ENCODE results near the gene DIS3L2.

The DIS3L2 gene

DNA sequence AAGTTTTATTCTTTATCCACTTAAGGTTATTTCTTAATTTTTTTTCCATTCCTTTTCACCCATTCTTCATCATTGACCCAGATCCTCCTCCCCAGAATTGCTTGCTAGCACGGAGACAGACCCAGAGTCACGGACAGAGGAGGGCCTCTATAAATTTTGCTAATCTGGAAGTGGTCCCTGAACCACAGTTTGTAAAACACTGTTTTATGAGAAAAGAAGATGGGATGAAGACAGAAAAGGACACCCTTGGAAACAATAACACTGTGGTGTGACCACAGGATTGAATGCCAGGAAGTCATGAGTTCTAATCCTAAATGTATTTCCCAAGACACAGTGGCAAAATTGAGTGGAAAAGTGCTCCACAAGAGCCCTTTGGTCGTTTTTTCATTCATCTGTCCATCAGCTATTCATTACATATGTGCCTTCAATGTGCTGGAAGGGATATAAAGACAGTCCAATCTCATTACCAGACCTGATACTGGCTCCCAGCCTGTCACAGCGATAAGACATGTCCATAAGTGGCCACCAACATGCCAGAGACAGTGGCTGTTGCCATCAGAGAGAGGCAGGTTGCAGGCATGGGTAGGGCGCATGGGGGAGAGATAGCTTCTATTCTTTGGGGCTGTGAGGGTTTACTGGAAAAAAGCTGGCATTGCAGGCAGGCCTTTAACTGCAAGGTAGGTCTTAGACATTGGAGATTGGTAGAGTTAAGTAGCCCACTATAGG lies 241.8 kb downstream of the DIS3L2 start:
- no peak for DNase-seq

DNA sequence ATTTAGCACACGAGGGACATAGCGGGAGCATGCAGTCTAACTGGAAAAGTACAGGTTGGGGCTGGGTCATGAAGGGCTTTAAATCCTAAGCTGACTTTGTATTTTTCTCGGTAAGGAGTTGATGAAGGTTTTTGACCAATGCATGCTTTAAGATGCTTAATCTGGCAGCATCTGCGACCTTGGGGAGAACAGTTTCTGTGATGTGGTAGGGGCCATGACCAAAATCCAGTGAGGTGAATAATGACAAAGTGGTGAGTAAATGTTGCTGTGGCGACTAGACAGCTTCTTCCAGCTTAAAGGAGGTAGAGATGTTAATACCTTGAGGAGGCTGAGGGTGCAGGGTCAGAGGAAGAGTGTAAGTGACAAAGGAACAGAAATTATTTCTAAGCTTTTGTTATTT lies 242.4 kb downstream of the DIS3L2 start:
- DNase-seq: no peak

DNA sequence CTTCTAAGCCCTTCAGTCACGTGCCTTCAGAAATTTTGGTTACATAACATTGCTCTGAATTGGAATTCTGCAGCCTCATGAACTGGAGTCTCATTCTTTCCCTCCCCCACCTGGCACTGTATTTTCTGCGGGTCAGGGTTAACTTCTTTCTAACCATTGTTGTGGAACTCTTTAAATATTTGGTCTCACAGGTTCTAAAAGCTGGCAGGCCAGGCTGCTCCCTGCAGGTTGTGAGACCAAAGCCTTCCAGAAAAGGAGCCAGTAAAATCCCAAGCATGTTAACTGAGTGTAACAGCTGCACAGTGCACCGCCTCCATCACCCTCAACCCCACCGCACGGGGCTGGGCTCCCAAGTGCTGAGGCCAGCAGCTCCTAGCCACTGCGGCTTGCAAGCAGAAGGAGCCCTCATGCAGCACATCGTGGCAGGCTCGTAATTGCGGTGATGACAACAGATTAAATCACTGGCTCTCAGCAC lies 243.0 kb downstream of the DIS3L2 start:
- DNase-seq: no peak

DNA sequence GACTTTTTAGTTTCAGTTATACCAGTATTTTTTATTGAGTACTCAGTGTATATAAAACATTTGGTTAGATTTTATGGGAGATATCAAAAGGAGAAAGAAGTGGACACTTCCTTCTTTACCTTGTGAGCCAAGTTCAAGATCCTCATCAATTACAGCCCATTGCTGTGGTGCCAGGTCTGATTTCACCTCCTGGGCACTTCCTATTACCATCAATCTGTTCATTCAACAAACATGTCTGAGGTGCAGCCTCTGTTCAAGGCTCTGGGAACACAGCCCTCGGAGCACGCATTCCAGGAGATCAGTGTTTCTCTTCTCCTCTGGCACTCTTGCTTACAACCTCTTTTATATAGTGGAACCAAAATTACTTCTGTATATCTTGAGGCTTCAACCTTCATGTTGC lies 245.7 kb downstream of the DIS3L2 start:
- no peak for DNase-seq

DNA sequence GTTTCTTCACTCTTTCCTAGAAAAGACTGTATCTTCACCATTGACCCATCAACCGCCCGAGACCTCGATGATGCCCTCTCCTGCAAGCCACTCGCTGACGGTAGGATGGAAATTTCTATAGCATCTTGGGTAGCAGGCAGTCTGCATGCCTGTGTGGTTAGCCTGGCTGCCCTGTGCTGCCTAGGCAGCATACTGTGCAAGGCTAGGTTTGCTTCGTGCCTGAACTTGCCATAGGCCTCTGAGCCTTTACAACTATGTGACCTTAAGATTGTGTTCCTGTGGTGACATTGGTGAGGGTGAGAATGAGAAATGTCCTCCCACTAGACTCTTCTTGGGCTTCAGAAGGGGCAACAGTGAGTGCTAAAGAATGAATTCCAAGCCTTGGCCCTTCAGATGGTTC lies 248.8 kb downstream of the DIS3L2 start:
- no peak for DNase-seq

DNA sequence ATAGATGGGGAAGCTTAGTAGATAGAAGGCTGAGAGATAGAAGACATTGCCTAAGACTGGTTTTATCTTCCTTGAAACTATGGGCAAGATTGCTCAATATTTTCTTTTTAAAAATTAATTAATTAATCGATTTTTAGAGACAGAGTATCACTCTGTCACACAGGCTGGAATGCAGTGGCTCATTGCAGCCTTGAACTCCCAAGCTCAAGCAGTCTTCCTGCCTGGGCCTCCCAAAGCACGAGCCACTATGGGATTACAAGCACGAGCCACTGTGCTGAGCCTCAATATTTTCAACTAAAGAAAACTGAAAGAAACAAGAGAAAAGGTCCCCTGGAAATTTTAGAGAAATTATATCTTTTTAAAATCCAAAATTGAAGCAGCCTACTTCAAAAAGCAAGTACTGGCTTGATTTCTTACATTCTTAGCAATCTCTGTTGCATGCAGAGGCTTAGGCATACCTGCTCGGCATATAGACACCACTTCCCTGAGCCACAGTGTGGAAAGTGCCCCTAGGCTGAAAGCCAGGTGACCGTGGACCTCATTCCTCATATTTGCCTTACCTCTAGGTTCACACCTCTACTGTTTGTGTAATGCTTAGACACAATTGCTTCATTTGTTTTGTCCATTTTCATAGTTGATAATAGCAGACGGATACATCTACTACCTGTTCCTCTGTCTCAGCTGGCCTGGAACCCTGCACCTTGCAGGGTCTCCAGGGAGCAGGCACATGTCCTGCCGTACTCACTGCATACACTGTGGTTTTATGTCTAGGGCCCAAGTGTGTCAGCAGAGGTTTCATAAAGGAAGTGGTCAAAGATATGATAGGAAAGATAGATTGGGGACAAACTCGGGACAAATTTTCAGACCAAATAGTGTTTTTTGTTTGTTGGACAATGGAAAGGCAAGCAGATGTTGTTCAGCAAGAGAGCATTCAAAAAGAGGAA lies 250.5 kb downstream of the DIS3L2 start:
- no peak for DNase-seq

DNA sequence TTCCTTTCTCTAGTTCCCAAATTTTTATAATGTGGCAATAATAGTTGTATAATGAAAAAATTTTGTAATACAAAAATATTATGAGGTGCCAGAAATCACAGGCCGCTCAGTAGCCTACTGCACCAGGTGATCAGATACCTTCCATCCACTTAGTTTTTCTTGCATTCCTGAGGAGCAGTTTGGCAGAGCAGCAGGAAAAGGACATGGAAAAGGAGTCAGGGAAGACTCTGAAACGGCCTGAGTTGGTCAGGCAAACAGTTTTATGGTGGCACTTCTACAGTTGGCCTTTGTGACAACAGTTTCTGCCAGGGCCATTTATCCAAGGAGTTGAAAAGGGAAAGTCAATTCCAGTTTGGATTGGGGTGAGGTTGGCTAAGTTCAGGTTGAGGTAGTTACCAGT lies 251.7 kb downstream of the DIS3L2 start:
- DNase-seq: no peak

DNA sequence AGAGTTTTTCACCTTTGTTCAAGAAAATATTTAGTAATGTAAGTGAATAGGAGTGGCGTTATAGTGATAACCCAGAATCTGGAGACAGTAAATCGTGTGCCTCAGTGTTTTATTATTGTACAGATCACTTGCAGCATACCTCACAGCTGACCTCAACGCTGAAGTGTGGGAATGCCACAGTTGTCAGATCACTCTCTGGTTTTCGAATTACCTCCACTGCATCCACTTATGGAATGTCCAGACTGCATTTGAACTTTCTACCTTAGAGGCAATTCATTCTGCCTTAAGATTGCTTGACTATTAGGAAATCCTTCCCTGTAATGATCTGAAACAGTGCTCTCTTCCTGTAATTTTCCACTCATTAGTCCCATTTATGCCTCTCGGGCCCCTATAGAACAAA lies 252.5 kb downstream of the DIS3L2 start:
- no peak for DNase-seq

DNA sequence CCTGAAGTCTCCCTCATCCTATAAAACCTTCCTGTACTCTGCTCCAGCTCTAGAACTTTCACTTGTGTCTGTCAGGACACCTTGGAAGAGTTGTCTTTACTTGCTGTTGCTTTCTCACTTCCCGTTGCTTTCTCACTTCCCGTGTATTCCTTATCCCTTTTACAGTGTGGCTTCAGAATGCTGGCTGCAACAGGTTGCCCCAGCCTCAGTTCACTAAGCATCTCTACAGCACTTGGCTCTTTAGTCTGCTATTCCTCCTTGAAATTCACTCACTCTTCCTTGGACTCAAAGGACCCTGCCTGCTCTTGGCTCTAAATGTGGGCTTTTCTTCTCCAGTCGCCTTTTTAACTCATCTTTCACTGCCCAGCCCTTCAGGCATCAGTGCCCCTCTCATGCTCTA lies 254.5 kb downstream of the DIS3L2 start:
- no peak for DNase-seq

DNA sequence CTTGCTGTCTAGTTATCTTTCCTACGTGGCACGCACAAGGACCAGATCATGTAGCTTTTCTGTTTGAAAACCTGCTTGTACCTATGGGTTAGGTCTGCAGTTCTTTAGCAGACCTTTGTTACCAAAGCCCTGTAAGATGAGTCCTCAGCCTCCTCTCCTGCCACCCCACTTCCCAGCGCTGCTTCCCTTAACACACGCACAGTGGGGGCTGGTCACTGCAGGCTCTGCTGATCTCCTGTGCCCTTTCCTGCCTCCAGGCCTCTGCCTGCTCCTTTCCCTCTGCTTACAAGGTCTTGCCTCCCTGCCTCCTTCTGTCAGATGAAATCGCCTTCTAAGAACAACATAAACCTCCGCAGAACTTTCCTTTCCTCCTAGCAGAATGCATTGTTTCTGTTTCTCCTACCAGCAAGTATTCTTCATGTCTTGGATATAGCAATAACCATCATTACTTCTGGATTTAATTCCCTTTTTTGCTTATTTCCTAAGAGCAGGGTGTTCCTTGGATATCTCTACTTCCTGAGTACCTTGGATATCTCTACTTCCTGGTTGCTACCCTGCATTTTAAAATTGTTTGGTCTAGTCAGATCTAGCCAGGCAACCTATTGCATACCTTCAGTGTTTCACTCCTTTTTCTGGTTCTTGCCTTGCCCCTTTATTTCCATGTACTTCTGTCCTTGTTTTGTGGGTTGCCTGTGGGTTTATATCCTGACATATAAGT lies 257.4 kb downstream of the DIS3L2 start:
- no peak for DNase-seq

DNA sequence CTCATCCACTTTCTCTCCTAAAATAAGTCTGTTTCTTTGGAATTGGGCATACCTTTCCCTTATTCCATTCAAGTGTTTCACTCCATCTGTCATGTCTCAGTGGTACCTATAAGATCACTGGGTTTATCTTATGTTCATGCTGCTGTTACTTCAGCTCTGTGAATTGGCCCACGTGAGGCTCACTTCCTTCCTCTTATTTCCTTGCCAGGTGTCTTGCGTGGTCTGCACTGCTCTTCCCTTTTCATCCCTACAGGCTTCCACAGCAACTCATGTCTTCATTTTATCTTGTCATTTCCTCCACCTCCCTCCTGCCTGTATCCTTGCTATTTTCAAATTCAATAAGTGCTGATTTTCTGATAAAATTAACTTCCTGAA lies 258.0 kb downstream of the DIS3L2 start:
- no peak for DNase-seq

DNA sequence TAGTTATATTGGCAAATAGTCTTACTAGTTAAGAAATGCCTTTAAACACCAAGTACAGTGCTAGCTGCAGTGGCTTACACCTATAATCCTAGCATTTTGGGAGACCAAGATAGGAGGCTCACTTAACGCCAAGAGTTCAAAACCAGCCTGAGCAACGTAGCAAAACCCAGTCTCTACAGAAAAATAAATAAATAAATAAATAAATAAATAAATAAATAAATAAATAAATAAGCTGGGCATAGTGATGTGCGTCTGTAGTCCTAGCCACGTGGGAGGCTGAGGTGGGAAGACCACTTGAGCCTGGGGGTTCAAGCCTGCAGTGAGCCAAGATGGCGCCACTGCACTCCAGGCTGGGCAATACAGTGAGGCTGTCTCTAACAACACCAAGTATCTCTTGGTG lies 258.4 kb downstream of the DIS3L2 start:
- DNase-seq: no peak

DNA sequence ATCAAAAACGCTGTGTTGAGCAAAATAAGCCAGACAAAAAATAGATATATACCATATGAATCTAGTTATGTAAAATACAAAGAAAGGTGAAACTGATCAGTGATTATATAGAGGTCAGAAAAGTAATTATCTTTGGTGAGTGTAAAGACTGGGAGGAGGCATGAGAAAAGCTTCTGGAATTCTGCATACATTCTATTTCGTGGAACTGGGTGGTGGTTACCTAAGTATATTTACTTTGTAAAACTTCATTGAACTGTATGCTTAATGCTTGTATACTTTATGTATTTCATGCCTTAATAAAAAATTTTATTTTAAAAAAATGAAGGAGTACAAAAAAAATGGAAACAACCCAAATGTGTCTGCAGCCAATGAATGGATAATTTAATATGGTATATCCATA lies 263.9 kb downstream of the DIS3L2 start:
- DNase-seq: no peak

DNA sequence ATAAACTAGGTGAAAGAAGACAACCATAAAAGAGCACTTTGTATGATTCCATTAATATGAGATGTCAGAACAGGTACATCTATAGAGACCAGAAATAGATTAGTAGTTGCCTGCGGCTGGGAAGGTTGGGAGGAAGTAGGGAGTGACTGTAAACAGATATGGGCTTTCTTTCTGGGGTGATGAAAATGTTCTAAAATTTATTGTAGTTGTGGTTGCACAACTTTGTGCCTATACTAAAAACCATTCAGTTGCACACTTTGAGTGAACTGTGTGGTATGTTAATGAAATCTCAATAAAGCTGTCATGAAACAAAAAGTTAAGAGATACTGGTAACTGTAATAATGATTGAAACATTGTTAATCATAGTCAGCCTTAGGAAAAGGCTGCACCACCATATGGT lies 264.4 kb downstream of the DIS3L2 start:
- DNase-seq: no peak

DNA sequence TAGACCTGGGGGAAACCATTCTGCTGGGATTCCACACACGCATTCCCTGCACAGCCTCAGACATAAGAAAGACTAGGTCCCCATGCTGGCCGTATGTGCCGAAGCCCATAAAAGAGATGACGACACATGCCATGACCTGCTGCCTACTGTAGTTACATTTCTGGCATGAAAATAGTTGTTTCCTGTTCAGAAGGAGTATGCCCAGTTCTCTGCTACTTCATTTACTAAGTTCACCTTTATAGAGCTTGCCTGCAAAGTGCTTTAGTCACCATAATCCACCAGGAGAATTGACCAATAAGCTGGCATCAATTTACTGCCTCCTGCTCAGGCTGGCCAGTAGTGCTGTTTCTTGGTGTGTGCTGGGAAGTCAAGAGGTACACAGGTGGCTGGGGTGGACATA lies 266.8 kb downstream of the DIS3L2 start:
- DNase-seq: no peak

DNA sequence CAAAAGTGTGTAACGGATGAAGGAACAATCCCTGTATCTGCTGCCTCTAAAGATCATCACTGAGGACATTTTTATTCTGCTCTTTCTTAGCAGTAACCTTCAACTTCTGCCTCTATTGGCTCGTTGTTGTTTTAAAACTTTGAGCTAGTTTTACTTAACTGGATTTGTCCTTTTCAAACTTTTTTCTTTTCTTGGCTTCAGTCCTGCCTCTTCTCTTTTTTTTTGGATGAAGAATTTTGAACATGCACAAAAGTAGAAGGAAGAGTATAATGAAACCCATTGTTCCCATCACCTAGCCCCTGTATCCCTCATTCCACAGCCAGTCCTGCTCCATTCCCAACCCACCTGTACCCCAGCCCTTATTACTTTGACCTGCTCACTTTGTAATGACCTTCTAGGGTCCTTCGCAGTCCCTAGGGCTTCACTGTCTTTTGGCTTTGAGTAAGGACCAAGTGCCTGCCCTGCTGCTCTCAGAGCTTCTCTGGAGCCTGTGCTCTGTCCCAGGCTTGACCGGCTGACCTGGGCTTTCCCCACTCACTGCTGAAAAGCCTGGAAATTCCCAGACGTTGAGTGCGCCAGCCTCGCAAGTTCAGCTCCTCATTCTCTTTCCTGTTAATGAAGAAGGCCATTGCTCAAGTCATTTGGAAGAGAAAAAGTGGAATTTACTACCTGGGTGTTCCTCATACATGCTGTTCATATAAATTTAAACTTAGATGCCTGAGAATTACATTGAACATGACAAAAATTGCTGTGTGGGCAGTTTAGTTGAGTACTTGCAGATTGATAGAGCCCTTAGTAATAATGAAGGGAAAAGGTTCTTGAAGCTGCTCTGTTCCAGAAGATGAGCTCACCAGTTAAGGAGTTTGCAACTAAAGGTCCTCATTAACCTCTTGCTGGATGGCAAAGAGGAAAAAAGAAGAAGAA lies 267.7 kb downstream of the DIS3L2 start:
- DNase-seq: no peak

DNA sequence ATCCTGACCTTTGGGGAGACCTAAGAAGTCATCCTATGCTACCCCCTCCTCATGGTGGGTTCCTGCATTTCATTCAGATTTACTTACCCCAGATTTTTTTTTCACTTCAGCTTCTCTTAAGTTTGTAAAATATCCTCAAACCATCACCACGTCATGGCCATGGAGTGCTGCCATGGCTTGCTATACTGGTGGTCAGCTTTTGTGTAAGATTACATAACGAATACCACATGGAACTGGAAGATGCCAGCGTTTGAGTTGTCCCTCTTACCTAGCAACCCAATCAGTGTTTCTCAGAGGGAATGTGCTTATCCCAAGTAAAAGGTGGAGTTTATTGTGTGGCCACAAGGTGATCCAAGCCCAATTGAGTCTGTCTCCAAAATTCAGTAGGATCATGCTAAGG lies 268.4 kb downstream of the DIS3L2 start:
- DNase-seq: no peak

DNA sequence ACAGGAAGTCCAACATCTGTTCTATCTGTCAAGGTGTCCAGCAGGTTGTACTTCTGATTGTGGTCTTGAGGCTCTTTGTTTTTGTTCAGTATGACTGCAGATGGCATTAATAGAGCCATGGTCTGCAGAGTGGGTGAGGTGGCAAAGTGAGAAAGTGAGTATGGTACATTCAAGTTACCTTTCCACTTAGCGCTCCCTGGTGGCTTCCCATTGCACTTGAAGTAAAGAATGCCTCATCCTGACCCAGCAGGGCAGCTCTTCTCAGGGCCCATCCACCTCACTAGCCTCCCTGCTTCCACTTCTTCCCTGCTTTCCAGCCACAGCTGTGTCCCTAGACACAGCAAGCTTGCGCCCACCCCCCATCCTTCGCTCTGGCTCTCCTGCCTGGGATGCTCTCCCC lies 269.0 kb downstream of the DIS3L2 start:
- DNase-seq: no peak

DNA sequence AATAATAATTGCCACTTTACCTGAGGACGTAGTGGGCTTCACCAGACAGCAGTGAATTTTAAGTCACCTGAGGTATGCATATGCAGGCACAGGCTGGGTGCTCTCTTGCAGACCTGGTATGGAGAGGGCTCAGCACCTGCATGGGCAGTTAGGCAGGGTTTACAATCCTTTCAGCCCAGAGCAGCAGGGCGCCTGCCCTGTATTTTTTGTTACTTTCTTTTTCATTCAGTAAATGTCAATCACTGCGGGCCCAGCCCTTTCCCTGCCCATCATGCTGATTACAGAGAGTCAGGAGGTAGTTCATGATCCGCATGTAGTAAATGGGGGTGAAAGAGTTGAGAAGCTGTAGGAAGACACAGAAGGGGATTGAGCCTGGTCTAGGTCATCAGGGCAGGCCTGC lies 270.0 kb downstream of the DIS3L2 start:
- no peak for DNase-seq

DNA sequence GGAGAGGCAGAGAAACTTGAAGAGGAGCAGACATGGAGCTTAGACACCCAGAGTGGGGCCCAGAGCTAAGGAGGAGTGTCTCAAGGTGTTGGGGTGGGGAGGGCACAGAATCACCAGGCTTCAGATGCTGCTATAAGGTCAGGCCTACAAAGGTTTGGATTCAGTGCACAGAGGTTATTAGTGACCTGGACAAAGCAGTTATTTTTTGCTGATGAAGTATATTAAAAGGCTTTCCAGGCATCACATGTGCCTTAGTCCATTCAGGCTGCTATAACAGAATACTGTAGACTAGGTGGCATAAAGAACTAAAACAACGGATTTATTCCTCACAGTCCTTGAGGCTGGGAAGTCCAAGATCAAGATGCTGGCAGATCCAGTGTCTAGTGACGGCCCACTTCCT lies 271.4 kb downstream of the DIS3L2 start:
- no peak for DNase-seq

DNA sequence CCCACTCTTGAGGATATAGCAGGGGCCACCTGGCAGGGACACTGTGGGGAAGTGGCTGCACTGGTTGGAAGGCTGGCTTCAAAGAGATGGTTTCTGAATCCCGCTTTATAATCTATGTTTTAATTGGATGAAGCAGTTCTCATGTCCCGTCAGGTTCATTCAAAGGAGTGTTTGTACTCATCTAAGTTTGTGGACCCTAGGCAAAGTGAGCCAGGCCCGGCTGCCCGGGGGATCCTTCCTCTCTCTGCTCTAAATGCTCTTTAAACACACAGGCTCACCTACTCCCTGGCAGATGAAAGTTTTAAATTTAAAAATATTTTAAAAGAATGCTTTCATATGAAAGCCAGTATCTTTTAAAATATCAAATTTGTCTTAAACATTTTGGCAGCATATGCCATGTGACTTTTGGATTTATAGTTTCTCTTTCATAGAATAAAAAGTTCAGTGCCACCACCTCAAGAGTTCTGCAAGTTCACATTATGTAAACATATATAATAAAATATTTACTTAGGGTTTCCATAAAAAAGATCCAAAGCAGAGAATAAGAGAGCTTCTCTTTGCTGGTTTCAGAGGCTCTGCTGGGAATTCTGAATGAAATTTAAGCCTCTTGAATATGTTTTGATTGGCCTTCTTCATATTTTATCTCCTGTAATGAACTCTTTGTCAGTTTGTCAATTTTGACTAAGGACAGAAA lies 273.6 kb downstream of the DIS3L2 start:
- no peak for DNase-seq

DNA sequence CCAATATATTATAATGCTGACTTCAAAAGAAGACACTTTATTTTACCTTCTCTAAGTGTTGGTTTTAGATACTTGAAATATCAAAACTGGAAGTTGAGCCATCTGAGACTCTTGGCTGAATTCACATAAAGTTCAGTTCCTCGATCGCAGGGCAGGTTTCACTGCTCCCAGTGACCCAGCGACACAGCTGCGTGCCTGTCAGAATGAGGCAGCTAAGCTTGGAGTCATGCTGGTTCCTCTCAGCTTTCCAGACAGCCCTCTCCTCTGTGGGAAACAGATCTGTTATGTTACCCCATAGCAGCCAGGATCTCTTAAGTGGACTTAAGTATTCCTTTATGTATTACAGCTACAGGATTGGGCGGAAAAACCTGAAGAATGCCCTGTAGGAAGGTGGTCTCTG lies 274.2 kb downstream of the DIS3L2 start:
- DNase-seq: no peak
